Measurements from ENCODE around the gene FREM3.

Gene FREM3

GRCh38 chr4:143654571-143654970 lies 45.9 kb downstream of the FREM3 start:
- TF ChIP-seq, protein P1, sequence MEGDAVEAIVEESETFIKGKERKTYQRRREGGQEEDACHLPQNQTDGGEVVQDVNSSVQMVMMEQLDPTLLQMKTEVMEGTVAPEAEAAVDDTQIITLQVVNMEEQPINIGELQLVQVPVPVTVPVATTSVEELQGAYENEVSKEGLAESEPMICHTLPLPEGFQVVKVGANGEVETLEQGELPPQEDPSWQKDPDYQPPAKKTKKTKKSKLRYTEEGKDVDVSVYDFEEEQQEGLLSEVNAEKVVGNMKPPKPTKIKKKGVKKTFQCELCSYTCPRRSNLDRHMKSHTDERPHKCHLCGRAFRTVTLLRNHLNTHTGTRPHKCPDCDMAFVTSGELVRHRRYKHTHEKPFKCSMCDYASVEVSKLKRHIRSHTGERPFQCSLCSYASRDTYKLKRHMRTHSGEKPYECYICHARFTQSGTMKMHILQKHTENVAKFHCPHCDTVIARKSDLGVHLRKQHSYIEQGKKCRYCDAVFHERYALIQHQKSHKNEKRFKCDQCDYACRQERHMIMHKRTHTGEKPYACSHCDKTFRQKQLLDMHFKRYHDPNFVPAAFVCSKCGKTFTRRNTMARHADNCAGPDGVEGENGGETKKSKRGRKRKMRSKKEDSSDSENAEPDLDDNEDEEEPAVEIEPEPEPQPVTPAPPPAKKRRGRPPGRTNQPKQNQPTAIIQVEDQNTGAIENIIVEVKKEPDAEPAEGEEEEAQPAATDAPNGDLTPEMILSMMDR (IDR thresholded peaks at IDR 0.05; ENCODE audit: low read depth, low read length) = no peak
- TF ChIP-seq MAX (IDR thresholded peaks at IDR 0.05; ENCODE audit: low read depth, low read length) = no peak
- TF ChIP-seq MYC (IDR thresholded peaks at IDR 0.05; ENCODE audit: low read depth, low read length) = no peak
- TF ChIP-seq POLR2A (IDR thresholded peaks at IDR 0.05; ENCODE audit: extremely low read depth, insufficient read length) = no peak
- no peak overlapping the region for H3K4me3 ChIP-seq (ENCODE audit: low read depth, low read length)
- DNase-seq (ENCODE audit: low read depth) = no peak

DNA sequence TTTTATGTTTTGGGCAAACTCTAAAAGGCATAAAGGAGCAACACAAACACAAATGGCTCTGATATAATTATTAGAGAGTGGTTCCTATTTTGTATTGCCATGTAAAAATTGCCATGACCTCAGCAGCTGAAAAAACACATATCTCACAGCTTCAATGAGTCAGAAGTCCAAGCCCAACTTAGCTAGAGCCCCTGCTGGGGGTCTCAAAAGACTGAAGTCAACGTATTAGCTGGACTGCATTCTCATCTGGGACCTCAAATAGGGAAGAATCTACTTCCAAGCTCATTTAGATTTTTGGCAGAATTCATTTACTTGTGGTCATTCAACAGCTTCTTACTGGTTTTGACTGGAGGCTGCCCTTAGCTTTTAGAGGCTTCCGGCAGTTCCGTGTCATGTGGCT lies 47.4 kb downstream of the FREM3 start:
- no peak overlapping the region for H3K4me3 ChIP-seq (ENCODE audit: low read depth, low read length)
- TF ChIP-seq MYC (IDR thresholded peaks at IDR 0.05; ENCODE audit: low read depth, low read length) (no peak), POLR2A (IDR thresholded peaks at IDR 0.05; ENCODE audit: extremely low read depth, insufficient read length) (no peak), MAX (IDR thresholded peaks at IDR 0.05; ENCODE audit: low read depth, low read length) (no peak)
- TF ChIP-seq, protein P1 (IDR thresholded peaks at IDR 0.05; ENCODE audit: low read depth, low read length) = no peak
- DNase-seq (ENCODE audit: low read depth) = no peak

- TF ChIP-seq POLR2A (IDR thresholded peaks at IDR 0.05; ENCODE audit: extremely low read depth, insufficient read length) (no peak), MAX (IDR thresholded peaks at IDR 0.05; ENCODE audit: low read depth, low read length) (no peak), MYC (IDR thresholded peaks at IDR 0.05; ENCODE audit: low read depth, low read length) (no peak)
- TF ChIP-seq, protein P1 (IDR thresholded peaks at IDR 0.05; ENCODE audit: low read depth, low read length) = no peak
- H3K4me3 ChIP-seq (ENCODE audit: low read depth, low read length) = no peak overlapping the region
- DNase-seq (ENCODE audit: low read depth) = no peak
These were observed 57.1 kb downstream of the FREM3 start for GRCh38 chr4:143643399-143643798.

DNA sequence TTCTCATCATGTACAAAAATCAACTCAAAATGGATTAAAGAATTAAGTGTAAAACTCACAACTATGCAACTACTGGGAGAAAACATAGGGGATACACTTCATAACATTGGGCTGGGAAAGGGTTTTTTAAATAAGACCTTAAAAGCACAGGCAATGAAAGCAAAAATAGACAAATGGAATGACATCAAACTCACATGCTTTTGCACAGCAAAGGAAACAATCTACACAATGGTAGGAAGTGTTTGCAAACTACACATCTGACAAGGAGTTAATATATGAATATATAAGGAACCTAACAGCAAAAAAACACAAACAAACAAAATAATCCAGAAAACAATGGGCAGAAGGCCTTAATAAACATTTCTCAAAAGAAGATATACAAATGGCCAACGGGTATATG lies 57.9 kb downstream of the FREM3 start:
- H3K4me3 ChIP-seq (ENCODE audit: low read depth, low read length) = no peak overlapping the region
- no peak for TF ChIP-seq POLR2A (IDR thresholded peaks at IDR 0.05; ENCODE audit: extremely low read depth, insufficient read length)
- TF ChIP-seq MAX (IDR thresholded peaks at IDR 0.05; ENCODE audit: low read depth, low read length) = no peak
- no peak for TF ChIP-seq MYC (IDR thresholded peaks at IDR 0.05; ENCODE audit: low read depth, low read length)
- TF ChIP-seq, protein P1 (IDR thresholded peaks at IDR 0.05; ENCODE audit: low read depth, low read length) = no peak
- no peak for DNase-seq (ENCODE audit: low read depth)

- no peak for DNase-seq (ENCODE audit: low read depth)
- no peak overlapping the region for H3K4me3 ChIP-seq (ENCODE audit: low read depth, low read length)
- TF ChIP-seq MYC (IDR thresholded peaks at IDR 0.05; ENCODE audit: low read depth, low read length) (no peak), POLR2A (IDR thresholded peaks at IDR 0.05; ENCODE audit: extremely low read depth, insufficient read length) (no peak), MAX (IDR thresholded peaks at IDR 0.05; ENCODE audit: low read depth, low read length) (no peak)
- TF ChIP-seq, protein P1 (IDR thresholded peaks at IDR 0.05; ENCODE audit: low read depth, low read length) = no peak
These were observed 59.1 kb downstream of the FREM3 start for GRCh38 chr4:143641361-143641760.

DNA sequence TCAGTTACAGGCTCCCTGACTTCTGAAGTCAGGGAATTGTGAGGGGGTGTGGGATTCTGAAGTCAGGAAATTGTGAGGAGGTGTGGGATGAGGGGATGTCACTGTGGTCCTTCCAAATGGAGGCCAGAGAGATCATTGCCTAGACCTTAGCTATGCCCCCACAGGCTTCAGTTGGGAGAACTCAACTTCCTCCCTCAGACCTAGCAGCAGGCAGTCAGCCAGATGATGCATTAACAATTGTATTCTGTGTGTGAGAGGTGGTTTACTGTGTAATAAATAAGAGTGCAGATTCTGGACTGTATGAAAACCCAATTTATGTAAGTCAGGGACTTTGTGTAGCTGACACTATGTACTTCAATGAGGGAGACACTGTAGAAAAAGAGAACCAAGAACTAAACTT lies 65.7 kb downstream of the FREM3 start:
- DNase-seq (ENCODE audit: low read depth) = no peak
- no peak for TF ChIP-seq POLR2A (IDR thresholded peaks at IDR 0.05; ENCODE audit: extremely low read depth, insufficient read length)
- no peak for TF ChIP-seq MYC (IDR thresholded peaks at IDR 0.05; ENCODE audit: low read depth, low read length)
- TF ChIP-seq MAX (IDR thresholded peaks at IDR 0.05; ENCODE audit: low read depth, low read length) = no peak
- TF ChIP-seq, protein P1 (IDR thresholded peaks at IDR 0.05; ENCODE audit: low read depth, low read length) = no peak
- H3K4me3 ChIP-seq (ENCODE audit: low read depth, low read length) = no peak overlapping the region

Data from NB4 (cell line).